H1 (cell line): ENCODE data around the gene NELFA. TPM values are rescaled to one million over a fixed set of nuclear protein-coding genes. Genes with fewer than 3 reads are reported as not detected.

Source experiments
- CTCF ChIA-PET: fragments of 300-600 bp; sonication (Branson Sonifier 250); formaldehyde crosslinking; loops from one replicate; lab custom pipeline; 2021; ENCODE audit not compliant: partially characterized antibody; lab: Charles Lee
- POLR2A ChIA-PET: fragments of 300-600 bp; sonication (Branson Sonifier 250); formaldehyde crosslinking; loops from one replicate; lab custom pipeline; 2021; ENCODE audit warnings: inconsistent platforms; ENCODE audit not compliant: partially characterized antibody; lab: Charles Lee
- DNase-seq, 2 experiments: peaks; one replicate each; pipeline versions ENCODE4 v3.0.0 to v3.0.0-alpha.2; 2010 to 2022; ENCODE audit warnings: low spot score in 2 of 2, low read depth in 1 of 2, mixed read lengths in 1 of 2
- FAIRE-seq: peaks from 2 replicates; lab custom pipeline; 2011; peaks lifted over from hg19 to GRCh38; lab: Jason Lieb, UNC
- H2AFZ ChIP-seq: 2 replicates; pipeline ENCODE4 v1.8.1; 2012; ENCODE audit warnings: low read length, inconsistent platforms
- H2AK5ac ChIP-seq: 2 replicates; pipeline ENCODE4 v1.6.1; 2013; ENCODE audit warnings: low read depth, low read length
- H2BK120ac ChIP-seq: replicated peaks from 2 replicates; pipeline ENCODE3; 2013; ENCODE audit warnings: low read depth, low read length, inconsistent platforms
- H2BK12ac ChIP-seq: 2 replicates; pipeline ENCODE4 v1.6.1; 2013; ENCODE audit warnings: low read depth, low read length
- H2BK15ac ChIP-seq: 2 replicates; pipeline ENCODE4 v1.6.1; 2013; ENCODE audit warnings: low read length
- H2BK20ac ChIP-seq: 2 replicates; pipeline ENCODE4 v1.6.1; 2013; ENCODE audit warnings: low read length
- H2BK5ac ChIP-seq: 2 replicates; pipeline ENCODE4 v1.6.1; 2013; ENCODE audit warnings: low read depth, low read length
- H3K14ac ChIP-seq: 2 replicates; pipeline ENCODE4 v1.6.1; 2013; ENCODE audit warnings: inconsistent platforms; ENCODE audit not compliant: insufficient read length
- H3K18ac ChIP-seq: 2 replicates; pipeline ENCODE4 v1.6.1; 2013; ENCODE audit warnings: low read length; ENCODE audit errors: extremely low read depth
- H3K23ac ChIP-seq: 2 replicates; pipeline ENCODE4 v1.6.1; 2013; ENCODE audit warnings: inconsistent platforms; ENCODE audit not compliant: insufficient read length
- H3K23me2 ChIP-seq: 2 replicates; pipeline ENCODE4 v1.6.1; 2013; ENCODE audit warnings: low read depth, low read length
- H3K27ac ChIP-seq: 2 replicates; pipeline ENCODE4 v1.6.1; 2011; ENCODE audit warnings: low read depth, low read length, inconsistent platforms
- H3K27me3 ChIP-seq, 4 experiments: replicated peaks in 1 of 4; 1 replicate in 1 of 4; 2 replicates in 3 of 4; pipeline versions ENCODE4 v1.6.1 to v1.8.1; 2011 to 2013; ENCODE audit warnings: low read length in 3 of 4, mild to moderate bottlenecking in 3 of 4, inconsistent platforms in 2 of 4, mixed read lengths in 2 of 4, moderate library complexity in 1 of 4; ENCODE audit not compliant: control insufficient read depth in 3 of 4, insufficient read depth in 3 of 4; ENCODE audit errors: extremely low read depth in 1 of 4
- H3K36me3 ChIP-seq, 4 experiments: 2 replicates each; pipeline versions ENCODE4 v1.6.1 to v1.8.1; 2011 to 2013; ENCODE audit warnings: mild to moderate bottlenecking in 4 of 4, low read length in 3 of 4, moderate library complexity in 2 of 4, control low read depth in 1 of 4, inconsistent platforms in 1 of 4; ENCODE audit not compliant: insufficient read depth in 4 of 4, control insufficient read depth in 2 of 4
- H3K4ac ChIP-seq: replicated peaks from 2 replicates; pipeline ENCODE3; 2013; ENCODE audit warnings: low read length, low read depth, mixed read lengths, inconsistent platforms; ENCODE audit not compliant: insufficient read length
- H3K4me1 ChIP-seq, 4 experiments: replicated peaks in 1 of 4; 1 replicate in 1 of 4; 2 replicates in 3 of 4; pipeline versions ENCODE4 v1.6.1 to v1.8.1; 2011 to 2013; ENCODE audit warnings: low read length in 3 of 4, inconsistent platforms in 2 of 4, mixed read lengths in 1 of 4; ENCODE audit not compliant: insufficient read depth in 4 of 4, control insufficient read depth in 3 of 4
- H3K4me2 ChIP-seq, 2 experiments: 2 replicates each; pipeline versions ENCODE4 v1.6.1 to v1.8.1; 2011 to 2013; ENCODE audit warnings: low read depth in 2 of 2, low read length in 2 of 2, control low read depth in 1 of 2, inconsistent platforms in 1 of 2, mild to moderate bottlenecking in 1 of 2; ENCODE audit not compliant: insufficient read depth in 1 of 2
- H3K4me3 ChIP-seq, 4 experiments: fragments of 200-600, 300-600 bp in 1 of 4; sonication (generic), shearing (Covaris generic), sonication (Bioruptor Twin) in 1 of 4; 2 replicates each; pipeline versions ENCODE4 v1.5.1 to v1.8.1; 2011 to 2016; ENCODE audit warnings: low read length in 4 of 4, low read depth in 3 of 4, control low read depth in 2 of 4, inconsistent platforms in 2 of 4, mild to moderate bottlenecking in 2 of 4, mixed read lengths in 1 of 4, moderate library complexity in 1 of 4; ENCODE audit not compliant: insufficient read depth in 2 of 4; ENCODE audit errors: extremely low read depth in 1 of 4
- H3K56ac ChIP-seq: replicated peaks from 2 replicates; pipeline ENCODE3; 2013; ENCODE audit warnings: low read depth, mild to moderate bottlenecking, mixed read lengths, low read length, inconsistent platforms; ENCODE audit not compliant: insufficient read length
- H3K79me1 ChIP-seq: 2 replicates; pipeline ENCODE4 v1.6.1; 2013; ENCODE audit warnings: low read depth, low read length, control low read depth
- H3K79me2 ChIP-seq, 2 experiments: 2 replicates each; pipeline versions ENCODE4 v1.6.1 to v1.8.1; 2012 to 2013; ENCODE audit warnings: low read length in 2 of 2, mild to moderate bottlenecking in 2 of 2, inconsistent platforms in 1 of 2; ENCODE audit not compliant: insufficient read depth in 2 of 2, control insufficient read depth in 1 of 2
- H3K9ac ChIP-seq, 4 experiments: replicated peaks in 1 of 4; 1 replicate in 1 of 4; 2 replicates in 3 of 4; pipeline versions ENCODE4 v1.6.1 to v1.8.1; 2011 to 2013; ENCODE audit warnings: low read depth in 3 of 4, low read length in 3 of 4, control low read depth in 2 of 4, mild to moderate bottlenecking in 2 of 4, moderate library complexity in 2 of 4, inconsistent platforms in 1 of 4; ENCODE audit errors: extremely low read depth in 1 of 4
- H3K9me3 ChIP-seq, 2 experiments: 2 replicates each; pipeline versions ENCODE4 v1.6.1 to v1.8.1; 2012 to 2013; ENCODE audit warnings: mild to moderate bottlenecking in 2 of 2, moderate library complexity in 2 of 2, control low read depth in 1 of 2, inconsistent platforms in 1 of 2, low read depth in 1 of 2, low read length in 1 of 2, mixed read lengths in 1 of 2; ENCODE audit not compliant: insufficient read depth in 2 of 2
- H4K20me1 ChIP-seq, 2 experiments: replicated peaks in 1 of 2; 2 replicates each; pipeline versions ENCODE3 to v1.8.1; 2011 to 2013; ENCODE audit warnings: inconsistent platforms in 2 of 2, low read length in 2 of 2, mild to moderate bottlenecking in 1 of 2; ENCODE audit not compliant: insufficient read depth in 2 of 2, control insufficient read depth in 1 of 2
- H4K5ac ChIP-seq: 2 replicates; pipeline ENCODE4 v1.6.1; 2013; ENCODE audit warnings: low read length, low read depth, mixed read lengths, inconsistent platforms; ENCODE audit not compliant: insufficient read length
- H4K8ac ChIP-seq: 2 replicates; pipeline ENCODE4 v1.8.0; 2013; ENCODE audit warnings: mild to moderate bottlenecking, moderate library complexity, low read length, inconsistent platforms; ENCODE audit not compliant: insufficient read depth; ENCODE audit errors: extremely low read depth
- H4K91ac ChIP-seq: replicated peaks from 2 replicates; pipeline ENCODE3; 2013; ENCODE audit warnings: low read length, mixed read lengths, inconsistent platforms; ENCODE audit not compliant: insufficient read length
- ASH2L ChIP-seq: fragments of 200-600, 300-600 bp; sonication (generic); IDR thresholded peaks from one replicate; pipeline ENCODE4 v1.7.1; 2017; ENCODE audit warnings: low read length
- BCL11A ChIP-seq, 2 experiments: IDR thresholded peaks; one replicate each; pipeline ENCODE4 v1.6.1; 2011; ENCODE audit warnings: low read depth in 2 of 2, low read length in 2 of 2, mild to moderate bottlenecking in 2 of 2
- CHD2 ChIP-seq: IDR thresholded peaks from 2 replicates; pipeline ENCODE4 v1.6.1; 2012; ENCODE audit warnings: low read length, improper control_type of control experiment
- HDAC2 ChIP-seq, 2 experiments: fragments of 300-600 bp in 1 of 2; sonication (generic) in 1 of 2; IDR thresholded peaks; 2 replicates each; pipeline ENCODE4 v1.6.1; 2011 to 2012; ENCODE audit warnings: low read depth in 2 of 2, low read length in 2 of 2, mild to moderate bottlenecking in 2 of 2, moderate library complexity in 2 of 2, borderline replicate concordance in 1 of 2, inconsistent platforms in 1 of 2
- HDAC6 ChIP-seq: IDR thresholded peaks from one replicate; pipeline ENCODE4 v1.7.1; 2012; ENCODE audit warnings: low read depth, mild to moderate bottlenecking, inconsistent platforms, low read length, moderate library complexity
- NANOG ChIP-seq: IDR thresholded peaks from 2 replicates; pipeline ENCODE4 v1.6.1; 2011; ENCODE audit warnings: low read length, low read depth, mild to moderate bottlenecking, inconsistent platforms; ENCODE audit not compliant: insufficient read depth, poor library complexity, severe bottlenecking
- PHF8 ChIP-seq: fragments of 200-600 bp; sonication (generic); conservative IDR thresholded peaks from 2 replicates; pipeline ENCODE4 v1.7.1; 2012; ENCODE audit warnings: low read depth, mild to moderate bottlenecking, inconsistent platforms, low read length, moderate library complexity
- POLR2A ChIP-seq, 2 experiments: IDR thresholded peaks; 1 replicate in 1 of 2; 2 replicates in 1 of 2; pipeline ENCODE4 v1.6.1; 2011; ENCODE audit warnings: low read depth in 2 of 2, low read length in 2 of 2, mild to moderate bottlenecking in 2 of 2; ENCODE audit errors: control extremely low read depth in 1 of 2
- RAD21 ChIP-seq, 2 experiments: IDR thresholded peaks in 1 of 2; conservative IDR thresholded peaks in 1 of 2; 2 replicates each; pipeline ENCODE4 v1.6.1; 2011; ENCODE audit warnings: low read depth in 2 of 2, low read length in 2 of 2, improper control_type of control experiment in 1 of 2, inconsistent platforms in 1 of 2, mild to moderate bottlenecking in 1 of 2, moderate library complexity in 1 of 2
- RFX5 ChIP-seq: IDR thresholded peaks from 2 replicates; pipeline ENCODE4 v1.6.1; 2011; ENCODE audit warnings: low read depth, low read length, improper control_type of control experiment, borderline replicate concordance
- RXRA ChIP-seq: IDR thresholded peaks from 2 replicates; pipeline ENCODE4 v1.6.1; 2011; ENCODE audit warnings: low read depth, mild to moderate bottlenecking, low read length, moderate library complexity; ENCODE audit not compliant: insufficient read depth
- SAP30 ChIP-seq: fragments of 300-600 bp; sonication (generic); IDR thresholded peaks from 2 replicates; pipeline ENCODE4 v1.7.1; 2012; ENCODE audit warnings: low read length, moderate library complexity, mild to moderate bottlenecking, inconsistent platforms; ENCODE audit not compliant: insufficient read depth, insufficient replicate concordance
- SIX5 ChIP-seq: IDR thresholded peaks from 2 replicates; pipeline ENCODE4 v1.6.1; 2011; ENCODE audit warnings: mild to moderate bottlenecking, low read depth, low read length
- TEAD4 ChIP-seq: IDR thresholded peaks from 2 replicates; pipeline ENCODE4 v1.6.1; 2012; ENCODE audit warnings: low read depth, low read length, inconsistent platforms, mixed read lengths
- WGBS, 2 experiments: shearing (Covaris generic) in 1 of 2; methylation state at CpG; one replicate each; pipeline versions ENCODE4 v1.1.6 to v1.1.7; 2013 to 2015; ENCODE audit warnings: low lambda C conversion rate in 2 of 2, mixed read lengths in 2 of 2, inconsistent platforms in 1 of 2, low coverage in 1 of 2, missing lambda C conversion rate in 1 of 2; ENCODE audit not compliant: insufficient replicate concordance in 2 of 2, insufficient coverage in 1 of 2, insufficient read length in 1 of 2; ENCODE audit errors: extremely low coverage in 1 of 2, missing lambda C conversion rate in 1 of 2; 5-methylcytosine and 5-hydroxymethylcytosine counted together
- polyA plus RNA-seq, 7 experiments: library from polyadenylated mRNA; depleted of rRNA in 3 of 7; stranded (reverse) in 5 of 7; unstranded in 2 of 7; fragments of >200 nt in 5 of 7; fragments of 200-250 nt in 2 of 7; gene quantifications; 1 replicate in 5 of 7; 2 replicates in 1 of 7; 4 replicates in 1 of 7; pipeline versions ENCODE4 v1.2.1 to v1.2.3, GENCODE V29; 2011 to 2013; ENCODE audit warnings: missing spikeins in 2 of 7, mixed read lengths in 2 of 7
- total RNA-seq: library from RNA; stranded (reverse); fragmentation: NEBNext Ultra II Directional; extraction: Animal tissue kit (Norgen Biotek cat#: 25700); gene quantifications from 2 replicates; pipeline ENCODE4 v1.2.1, GENCODE V29; 2021

The NELFA gene
- total and polyA plus RNA-seq, 2 of the 8 experiments (the other 6 are each of a cell fraction or from before 2014, with no cell fraction given) = 41.8 to 57.5 TPM

DNA sequence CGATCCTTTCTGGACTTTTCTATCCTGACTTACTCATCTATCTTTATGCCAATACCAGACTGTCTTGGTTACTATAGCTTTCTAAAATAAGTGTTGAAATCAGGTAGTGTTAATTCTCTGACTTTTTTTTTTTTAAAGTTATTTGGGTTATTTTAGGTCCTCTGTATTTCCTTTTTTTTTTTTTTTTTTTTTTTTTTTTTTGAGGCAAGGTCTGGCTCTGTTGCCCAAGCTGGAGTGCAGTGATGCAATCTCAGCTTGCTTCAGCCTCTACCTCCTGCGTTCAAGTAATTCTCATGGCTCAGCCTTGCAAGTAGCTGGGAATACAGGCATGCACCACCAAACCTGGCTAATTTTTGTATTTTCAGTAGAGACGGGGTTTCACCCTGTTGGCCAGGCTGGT lies 2.8 kb upstream of the NELFA start:
- H4K5ac ChIP-seq = no peak overlapping the region
- H3K79me1 ChIP-seq = peaks cover 8% of the 10 kb centered on the region
- no peak overlapping the region for H2AFZ ChIP-seq
- H3K79me2 ChIP-seq = peaks cover 12 to 18% of the 10 kb centered on the region in 2 experiments
- no peak for FAIRE-seq
- H2BK5ac ChIP-seq = no peak overlapping the region
- peaks cover 0 to 3% (median 0%) of the 10 kb centered on the region in 4 experiments; a peak in 2 of 7 replicates for H3K4me1 ChIP-seq
- no peak overlapping the region for H3K18ac ChIP-seq
- no peak overlapping the region for H3K4me3 ChIP-seq
- H4K20me1 ChIP-seq = peaks cover 7 to 9% of the 10 kb centered on the region in 2 experiments
- peaks cover 0 to 3% (median 0%) of the 10 kb centered on the region in 4 experiments; a peak in 1 of 7 replicates for H3K27me3 ChIP-seq
- H2BK12ac ChIP-seq = no peak overlapping the region
- no peak for DNase-seq
- H2BK15ac ChIP-seq = no peak overlapping the region
- POLR2A ChIA-PET = interaction anchor here (0.7 kb wide), 1 partner anchor 55 kb away, joined by 3 read pairs; no protein-coding TSS in a partner anchor
- H3K4me2 ChIP-seq = no peak overlapping the region
- H4K91ac ChIP-seq = no peak overlapping the region
- H2AK5ac ChIP-seq = no peak overlapping the region
- no peak overlapping the region for H4K8ac ChIP-seq
- no peak overlapping the region for H2BK120ac ChIP-seq
- no peak overlapping the region for H3K4ac ChIP-seq
- no peaks in the 10 kb centered on the region for H3K9me3 ChIP-seq
- no peak overlapping the region for H3K56ac ChIP-seq
- no peak overlapping the region for H3K9ac ChIP-seq
- H3K27ac ChIP-seq = no peak overlapping the region
- no peak overlapping the region for H3K23ac ChIP-seq
- CTCF ChIA-PET = interaction anchor here (1.3 kb wide), 1 partner anchor 13 kb away, joined by 4 read pairs; no protein-coding TSS in a partner anchor
- WGBS, 2 experiments = 78% methylated on average over 3 of the region's 3 CpGs; no CpG with 5 or more reads in 1 of the 2 experiments
- no peaks in the 10 kb centered on the region; the same call in 1 of the 2 replicates for H3K23me2 ChIP-seq
- H2BK20ac ChIP-seq = no peak overlapping the region
- H3K36me3 ChIP-seq = no peaks in the 10 kb centered on the region
- H3K14ac ChIP-seq = no peak overlapping the region
- TF ChIP-seq BCL11A (IDR thresholded peaks at IDR 0.05; ENCODE audit: low read depth in 2 of 2, low read length in 2 of 2) (no peak), HDAC2 (IDR thresholded peaks at IDR 0.05; ENCODE audit: borderline replicate concordance in 1 of 2, low read depth in 2 of 2, low read length in 2 of 2) (no peak), ASH2L (no peak), SAP30 (no peak), SIX5 (no peak), HDAC6 (no peak), CHD2 (no peak), RFX5 (no peak), POLR2A (IDR thresholded peaks at IDR 0.05; ENCODE audit: control extremely low read depth in 1 of 2, low read depth in 2 of 2, low read length in 2 of 2) (no peak), PHF8 (no peak), NANOG (no peak), RAD21 (IDR thresholded peaks at IDR 0.05 in 1 of 2, conservative IDR thresholded peaks at IDR 0.05 in 1 of 2; ENCODE audit: low read depth in 2 of 2, low read length in 2 of 2) (no peak), TEAD4 (no peak), RXRA (no peak)
